Measurements from ENCODE around the gene KCNIP1.
"Not testable (repeated sequence)": the region's sequence is repeated elsewhere in the genome, so short reads cannot be mapped to it uniquely, and the experiment has no call there.

The KCNIP1 gene

GRCh38 chr5:170749911-170750431 is 246.2 kb downstream of the KCNIP1 start:
- DNase-seq (ENCODE audit: low read depth in 2 of 2) = no peak

GRCh38 chr5:170750791-170751190 is 247.0 kb downstream of the KCNIP1 start:
- DNase-seq (ENCODE audit: low read depth in 2 of 2) = no peak

- DNase-seq (ENCODE audit: low read depth in 2 of 2) = no peak
Measured at GRCh38 chr5:170751631-170752030, 247.8 kb downstream of the KCNIP1 start.

GRCh38 chr5:170752257-170753215 is 248.7 kb downstream of the KCNIP1 start:
- no peak for DNase-seq (ENCODE audit: low read depth in 2 of 2)

GRCh38 chr5:170753311-170753710 is 249.5 kb downstream of the KCNIP1 start:
- no peak for DNase-seq (ENCODE audit: low read depth in 2 of 2)

- not testable (repeated sequence) for DNase-seq (ENCODE audit: low read depth in 2 of 2)
Measured at GRCh38 chr5:170754508-170754907, 250.7 kb downstream of the KCNIP1 start.

- DNase-seq (ENCODE audit: low read depth in 2 of 2) = no peak
Measured at GRCh38 chr5:170755679-170756456, 252.0 kb downstream of the KCNIP1 start.

GRCh38 chr5:170756691-170757090 is 252.9 kb downstream of the KCNIP1 start:
- no peak for DNase-seq (ENCODE audit: low read depth in 2 of 2)

GRCh38 chr5:170757182-170757601 is 253.4 kb downstream of the KCNIP1 start:
- no peak for DNase-seq (ENCODE audit: low read depth in 2 of 2)

GRCh38 chr5:170757669-170758068 is 253.8 kb downstream of the KCNIP1 start:
- no peak for DNase-seq (ENCODE audit: low read depth in 2 of 2)

GRCh38 chr5:170758481-170758880 is 254.7 kb downstream of the KCNIP1 start:
- no peak for DNase-seq (ENCODE audit: low read depth in 2 of 2)

- DNase-seq (ENCODE audit: low read depth in 2 of 2) = no peak
Measured at GRCh38 chr5:170760113-170760512, 256.3 kb downstream of the KCNIP1 start.

GRCh38 chr5:170761048-170761707 is 257.4 kb downstream of the KCNIP1 start:
- no peak for DNase-seq (ENCODE audit: low read depth in 2 of 2)

GRCh38 chr5:170761708-170762066 is 257.9 kb downstream of the KCNIP1 start:
- DNase-seq (ENCODE audit: low read depth in 2 of 2) = no peak

GRCh38 chr5:170762298-170762697 is 258.5 kb downstream of the KCNIP1 start:
- not testable (repeated sequence) for DNase-seq (ENCODE audit: low read depth in 2 of 2)

GRCh38 chr5:170765868-170766267 is 262.0 kb downstream of the KCNIP1 start:
- not testable (repeated sequence) for DNase-seq (ENCODE audit: low read depth in 2 of 2)

- no peak for DNase-seq (ENCODE audit: low read depth in 2 of 2)
Measured at GRCh38 chr5:170769246-170769645, 265.4 kb downstream of the KCNIP1 start.

GRCh38 chr5:170769898-170770416 is 266.1 kb downstream of the KCNIP1 start:
- no peak for DNase-seq (ENCODE audit: low read depth in 2 of 2)

- no peak for DNase-seq (ENCODE audit: low read depth in 2 of 2)
Measured at GRCh38 chr5:170771496-170771895, 267.7 kb downstream of the KCNIP1 start.

GRCh38 chr5:170773024-170773985 is 269.5 kb downstream of the KCNIP1 start:
- DNase-seq (ENCODE audit: low read depth in 2 of 2) = no peak
